ENCODE results near the gene CCDC159.
A peak's percentile ranks its signal among the peaks of the same experiment; 100 is the strongest.
"Not testable (repeated sequence)": the region's sequence is repeated elsewhere in the genome, so short reads cannot be mapped to it uniquely, and the experiment has no call there.

Gene CCDC159

GRCh38 chr19:11370744-11371143, 24.4 kb downstream of the CCDC159 start:
- Histone ChIP-seq H3K4me1 (ENCODE audit: control insufficient read depth, insufficient read depth, low read length) (peaks cover 16% of the 10 kb centered on the region), H3K27me3 (ENCODE audit: control insufficient read depth in 1 of 2, insufficient read depth in 2 of 2, low read length in 2 of 2) (no peaks in the 10 kb centered on the region), H3K9ac (ENCODE audit: low read length in 2 of 2) (no peak overlapping the region), H3K36me3 (ENCODE audit: control insufficient read depth in 2 of 2, insufficient read depth in 2 of 2, low read length in 2 of 2) (peaks cover 0 to 2% of the 10 kb centered on the region in 2 donors), H3K9me3 (ENCODE audit: control insufficient read depth in 2 of 2, low read length in 2 of 2) (no peaks in the 10 kb centered on the region), H3K27ac (ENCODE audit: low read length) (no peak overlapping the region), H3K4me3 (ENCODE audit: low read length in 2 of 2) (no peak overlapping the region)

- Histone ChIP-seq H3K4me3 (ENCODE audit: low read length in 2 of 2) (no peak overlapping the region), H3K4me1 (ENCODE audit: control insufficient read depth, insufficient read depth, low read length) (peaks cover 36% of the 10 kb centered on the region), H3K9ac (ENCODE audit: low read length in 2 of 2) (no peak overlapping the region), H3K36me3 (ENCODE audit: control insufficient read depth in 2 of 2, insufficient read depth in 2 of 2, low read length in 2 of 2) (no peaks in the 10 kb centered on the region), H3K27ac (ENCODE audit: low read length) (no peak overlapping the region), H3K27me3 (ENCODE audit: control insufficient read depth in 1 of 2, insufficient read depth in 2 of 2, low read length in 2 of 2) (no peaks in the 10 kb centered on the region), H3K9me3 (ENCODE audit: control insufficient read depth in 2 of 2, low read length in 2 of 2) (no peaks in the 10 kb centered on the region)
Measured at GRCh38 chr19:11373166-11373884, 27.0 kb downstream of the CCDC159 start.

GRCh38 chr19:11373885-11374432, 27.6 kb downstream of the CCDC159 start:
- peak overlapping the region; percentile 60 to 90 for H3K4me3 ChIP-seq (ENCODE audit: low read length in 2 of 2)
- H3K9ac ChIP-seq (ENCODE audit: low read length in 2 of 2) = peak overlapping the region; percentile 48 to 68
- H3K27me3 ChIP-seq (ENCODE audit: control insufficient read depth in 1 of 2, insufficient read depth in 2 of 2, low read length in 2 of 2) = no peaks in the 10 kb centered on the region
- no peaks in the 10 kb centered on the region for H3K36me3 ChIP-seq (ENCODE audit: control insufficient read depth in 2 of 2, insufficient read depth in 2 of 2, low read length in 2 of 2)
- H3K4me1 ChIP-seq (ENCODE audit: control insufficient read depth, insufficient read depth, low read length) = peaks cover 39% of the 10 kb centered on the region
- H3K27ac ChIP-seq (ENCODE audit: low read length) = peak overlapping the region; percentile 94
- H3K9me3 ChIP-seq (ENCODE audit: control insufficient read depth in 2 of 2, low read length in 2 of 2) = no peaks in the 10 kb centered on the region

- no peaks in the 10 kb centered on the region for H3K9me3 ChIP-seq (ENCODE audit: control insufficient read depth in 2 of 2, low read length in 2 of 2)
- H3K4me3 ChIP-seq (ENCODE audit: low read length in 2 of 2) = peak within 1 kb of the TSS; percentile 60 to 90
- H3K9ac ChIP-seq (ENCODE audit: low read length in 2 of 2) = peak within 1 kb of the TSS; percentile 68 to 95
- peaks cover 39% of the 10 kb centered on the region for H3K4me1 ChIP-seq (ENCODE audit: control insufficient read depth, insufficient read depth, low read length)
- peak within 1 kb of the TSS; percentile 94 for H3K27ac ChIP-seq (ENCODE audit: low read length)
- H3K36me3 ChIP-seq (ENCODE audit: control insufficient read depth in 2 of 2, insufficient read depth in 2 of 2, low read length in 2 of 2) = no peaks in the 10 kb centered on the region
- H3K27me3 ChIP-seq (ENCODE audit: control insufficient read depth in 1 of 2, insufficient read depth in 2 of 2, low read length in 2 of 2) = no peaks in the 10 kb centered on the region
Measured at GRCh38 chr19:11374433-11375142, 28.3 kb downstream of the CCDC159 start, which contains the start of gene SWSAP1. Gene SWSAP1, plus strand, starts transcription at chr19:11374666. Its CDS starts 15 bp downstream, at chr19:11374681.

- peak overlapping the region; percentile 51 to 90 for H3K4me3 ChIP-seq (ENCODE audit: low read length in 2 of 2)
- no peaks in the 10 kb centered on the region for H3K27me3 ChIP-seq (ENCODE audit: control insufficient read depth in 1 of 2, insufficient read depth in 2 of 2, low read length in 2 of 2)
- no peaks in the 10 kb centered on the region for H3K9me3 ChIP-seq (ENCODE audit: control insufficient read depth in 2 of 2, low read length in 2 of 2)
- H3K27ac ChIP-seq (ENCODE audit: low read length) = peak overlapping the region; percentile 94
- peaks cover 42% of the 10 kb centered on the region for H3K4me1 ChIP-seq (ENCODE audit: control insufficient read depth, insufficient read depth, low read length)
- H3K9ac ChIP-seq (ENCODE audit: low read length in 2 of 2) = peak overlapping the region; percentile 64 to 82
- no peaks in the 10 kb centered on the region for H3K36me3 ChIP-seq (ENCODE audit: control insufficient read depth in 2 of 2, insufficient read depth in 2 of 2, low read length in 2 of 2)
Measured at GRCh38 chr19:11375143-11375948, 29.0 kb downstream of the CCDC159 start.

GRCh38 chr19:11377237-11377636, 30.9 kb downstream of the CCDC159 start:
- no peaks in the 10 kb centered on the region for H3K36me3 ChIP-seq (ENCODE audit: control insufficient read depth in 2 of 2, insufficient read depth in 2 of 2, low read length in 2 of 2)
- H3K9me3 ChIP-seq (ENCODE audit: control insufficient read depth in 2 of 2, low read length in 2 of 2) = no peaks in the 10 kb centered on the region
- H3K27ac ChIP-seq (ENCODE audit: low read length) = peak overlapping the region; percentile 31
- H3K4me1 ChIP-seq (ENCODE audit: control insufficient read depth, insufficient read depth, low read length) = peaks cover 57% of the 10 kb centered on the region
- peak overlapping the region in 1 of 2 donors; percentile 31 for H3K4me3 ChIP-seq (ENCODE audit: low read length in 2 of 2)
- no peak overlapping the region for H3K9ac ChIP-seq (ENCODE audit: low read length in 2 of 2)
- peaks cover 6% of the 10 kb centered on the region in 2 donors for H3K27me3 ChIP-seq (ENCODE audit: control insufficient read depth in 1 of 2, insufficient read depth in 2 of 2, low read length in 2 of 2)

- Histone ChIP-seq H3K27ac (ENCODE audit: low read length) (no peak overlapping the region), H3K4me1 (ENCODE audit: control insufficient read depth, insufficient read depth, low read length) (peaks cover 58% of the 10 kb centered on the region), H3K27me3 (ENCODE audit: control insufficient read depth in 1 of 2, insufficient read depth in 2 of 2, low read length in 2 of 2) (peaks cover 9% of the 10 kb centered on the region in 2 donors)
Measured at GRCh38 chr19:11377756-11378155, 31.4 kb downstream of the CCDC159 start.

GRCh38 chr19:11378319-11379189, 32.2 kb downstream of the CCDC159 start:
- H3K27ac ChIP-seq (ENCODE audit: low read length) = no peak overlapping the region

More at GRCh38 chr19:11377756-11378155, 31.4 kb downstream of the CCDC159 start:
- Histone ChIP-seq H3K4me3 (ENCODE audit: low read length in 2 of 2) (no peak overlapping the region), H3K36me3 (ENCODE audit: control insufficient read depth in 2 of 2, insufficient read depth in 2 of 2, low read length in 2 of 2) (no peaks in the 10 kb centered on the region), H3K9me3 (ENCODE audit: control insufficient read depth in 2 of 2, low read length in 2 of 2) (no peaks in the 10 kb centered on the region), H3K9ac (ENCODE audit: low read length in 2 of 2) (no peak overlapping the region)

GRCh38 chr19:11379269-11379845, 33.0 kb downstream of the CCDC159 start:
- Histone ChIP-seq H3K4me1 (ENCODE audit: control insufficient read depth, insufficient read depth, low read length) (peaks cover 59% of the 10 kb centered on the region), H3K27me3 (ENCODE audit: control insufficient read depth in 1 of 2, insufficient read depth in 2 of 2, low read length in 2 of 2) (peaks cover 19 to 23% of the 10 kb centered on the region in 2 donors)
- not testable (repeated sequence) for H3K4me3 ChIP-seq (ENCODE audit: low read length in 2 of 2); H3K9ac ChIP-seq (ENCODE audit: low read length in 2 of 2); H3K9me3 ChIP-seq (ENCODE audit: control insufficient read depth in 2 of 2, low read length in 2 of 2); H3K27ac ChIP-seq (ENCODE audit: low read length); H3K36me3 ChIP-seq (ENCODE audit: control insufficient read depth in 2 of 2, insufficient read depth in 2 of 2, low read length in 2 of 2)

More at GRCh38 chr19:11378319-11379189, 32.2 kb downstream of the CCDC159 start:
- Histone ChIP-seq H3K9ac (ENCODE audit: low read length in 2 of 2) (no peak overlapping the region), H3K4me3 (ENCODE audit: low read length in 2 of 2) (no peak overlapping the region), H3K36me3 (ENCODE audit: control insufficient read depth in 2 of 2, insufficient read depth in 2 of 2, low read length in 2 of 2) (no peaks in the 10 kb centered on the region), H3K9me3 (ENCODE audit: control insufficient read depth in 2 of 2, low read length in 2 of 2) (no peaks in the 10 kb centered on the region), H3K4me1 (ENCODE audit: control insufficient read depth, insufficient read depth, low read length) (peaks cover 64% of the 10 kb centered on the region), H3K27me3 (ENCODE audit: control insufficient read depth in 1 of 2, insufficient read depth in 2 of 2, low read length in 2 of 2) (peaks cover 14 to 17% of the 10 kb centered on the region in 2 donors)

All from stomach smooth muscle (tissue), 2 donors.